HG03097 (cell line): ENCODE measurements around the gene CYSRT1.
A peak's percentile ranks its signal among the peaks of the same experiment; 100 is the strongest.

ENCODE experiments used
- ATAC-seq: cut with Tn5 transposase; IDR thresholded peaks from one replicate; pipeline ENCODE4 v1.9.1; 2021; ENCODE audit not compliant: unreplicated experiment, low FRiP score

The CYSRT1 gene

GRCh38 chr9:137205126-137206069 lies 19.6 kb upstream of the CYSRT1 start, which contains the start of the genes NDOR1 and TMEM203:
Gene NDOR1, plus strand, starts transcription at chr9:137205700. Its CDS starts 78 bp downstream, at chr9:137205778.
Gene TMEM203, minus strand, starts transcription at chr9:137205648. Its CDS starts 234 bp downstream, at chr9:137205414.
- ATAC-seq = peak; percentile 40

GRCh38 chr9:137206602-137207001 lies 18.4 kb upstream of the CYSRT1 start:
- no peak for ATAC-seq

- ATAC-seq = no peak
Measured at GRCh38 chr9:137211532-137211931, 13.4 kb upstream of the CYSRT1 start.

GRCh38 chr9:137212520-137212919 lies 12.5 kb upstream of the CYSRT1 start:
- ATAC-seq = no peak

- no peak for ATAC-seq
Measured at GRCh38 chr9:137213160-137214060, 11.6 kb upstream of the CYSRT1 start.

- no peak for ATAC-seq
Measured at GRCh38 chr9:137214620-137215019, 10.4 kb upstream of the CYSRT1 start.

- ATAC-seq = no peak
Measured at GRCh38 chr9:137215196-137215986, 9.6 kb upstream of the CYSRT1 start.

- no peak for ATAC-seq
Measured at GRCh38 chr9:137216188-137216965, 8.6 kb upstream of the CYSRT1 start.

GRCh38 chr9:137217276-137218211 lies 7.4 kb upstream of the CYSRT1 start:
- ATAC-seq = no peak

GRCh38 chr9:137218212-137218753 lies 6.7 kb upstream of the CYSRT1 start:
- ATAC-seq = no peak

GRCh38 chr9:137218754-137219271 lies 6.2 kb upstream of the CYSRT1 start:
- ATAC-seq = no peak

- no peak for ATAC-seq
Measured at GRCh38 chr9:137219757-137220316, 5.1 kb upstream of the CYSRT1 start.

- ATAC-seq = no peak
Measured at GRCh38 chr9:137220317-137221094, 4.5 kb upstream of the CYSRT1 start.

- ATAC-seq = no peak
Measured at GRCh38 chr9:137221095-137221505, 3.9 kb upstream of the CYSRT1 start.

GRCh38 chr9:137221506-137222111 lies 3.4 kb upstream of the CYSRT1 start:
- ATAC-seq = no peak
